HFFc6 (cell line): Measurements from ENCODE around the gene PIMREG. TPM values are rescaled to one million over a fixed set of nuclear protein-coding genes. Genes with fewer than 3 reads are reported as not detected.

Experiments
- DNase-seq: peaks from one replicate; pipeline ENCODE4 v3.0.0-alpha.2; 2018
- H3K27ac Mint-ChIP-seq: 2 replicates; pipeline ENCODE4 v1.8.0; 2020; ENCODE audit warnings: mild to moderate bottlenecking, mixed read lengths
- H3K27me3 Mint-ChIP-seq: 2 replicates; pipeline ENCODE4 v1.8.0; 2021; ENCODE audit warnings: mild to moderate bottlenecking, moderate library complexity, mixed read lengths; ENCODE audit not compliant: insufficient read depth
- H3K36me3 Mint-ChIP-seq: 2 replicates; pipeline ENCODE4 v1.8.0; 2021; ENCODE audit warnings: low read depth, mixed read lengths
- H3K4me1 Mint-ChIP-seq: 2 replicates; pipeline ENCODE4 v1.8.0; 2020; ENCODE audit warnings: low read depth, mixed read lengths
- H3K4me3 Mint-ChIP-seq: 2 replicates; pipeline ENCODE4 v1.8.0; 2020; ENCODE audit warnings: mild to moderate bottlenecking, moderate library complexity, mixed read lengths
- H3K9me3 Mint-ChIP-seq: 2 replicates; pipeline ENCODE4 v1.8.0; 2020; ENCODE audit warnings: mild to moderate bottlenecking, mixed read lengths
- total RNA-seq, 6 experiments: library from RNA; stranded (reverse); fragmentation: NEBNext Ultra II Directional; extraction: Animal tissue kit (Norgen Biotek cat#: 25700); gene quantifications; 2 replicates in 1 of 6; 3 replicates in 5 of 6; pipeline ENCODE4 v1.2.3, GENCODE V29; 2021
- TF ChIP-seq, protein P1 (sequence below): fragments of 200-600 bp; sonication (generic); IDR thresholded peaks from 2 replicates; pipeline ENCODE4 v1.5.0; 2021; ENCODE audit warnings: antibody characterized with exemption, mild to moderate bottlenecking

The PIMREG gene
- total RNA-seq, 6 experiments from 2014 or later = 17.0 to 42.5 (median 38.7) TPM

DNA sequence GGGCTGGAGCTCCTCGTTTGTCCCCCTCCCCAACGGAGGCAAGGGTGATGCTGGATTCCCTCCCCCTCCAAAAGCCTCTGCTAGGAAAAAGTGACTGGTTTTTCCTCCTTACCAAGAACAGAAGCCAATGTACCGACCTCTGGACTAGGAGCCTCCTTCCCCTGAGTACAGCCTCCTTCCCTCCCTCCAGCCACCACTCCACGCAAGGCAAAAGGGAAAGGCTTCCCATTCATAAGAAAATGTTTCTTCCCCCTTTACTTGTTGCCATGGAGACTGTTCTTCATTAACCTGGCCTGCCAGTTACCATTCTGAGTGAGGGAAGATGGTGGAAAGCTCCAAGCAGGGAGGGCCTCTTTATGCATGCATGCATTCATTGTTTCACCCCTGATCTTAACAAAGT lies 4.3 kb upstream of the PIMREG start:
- peaks cover 23% of the 10 kb centered on the region for H3K27me3 Mint-ChIP-seq
- peaks cover 26% of the 10 kb centered on the region for H3K4me1 Mint-ChIP-seq
- H3K9me3 Mint-ChIP-seq = no peaks in the 10 kb centered on the region
- no peak overlapping the region for H3K27ac Mint-ChIP-seq
- DNase-seq = no peak
- H3K36me3 Mint-ChIP-seq = no peaks in the 10 kb centered on the region
- TF ChIP-seq, protein P1, sequence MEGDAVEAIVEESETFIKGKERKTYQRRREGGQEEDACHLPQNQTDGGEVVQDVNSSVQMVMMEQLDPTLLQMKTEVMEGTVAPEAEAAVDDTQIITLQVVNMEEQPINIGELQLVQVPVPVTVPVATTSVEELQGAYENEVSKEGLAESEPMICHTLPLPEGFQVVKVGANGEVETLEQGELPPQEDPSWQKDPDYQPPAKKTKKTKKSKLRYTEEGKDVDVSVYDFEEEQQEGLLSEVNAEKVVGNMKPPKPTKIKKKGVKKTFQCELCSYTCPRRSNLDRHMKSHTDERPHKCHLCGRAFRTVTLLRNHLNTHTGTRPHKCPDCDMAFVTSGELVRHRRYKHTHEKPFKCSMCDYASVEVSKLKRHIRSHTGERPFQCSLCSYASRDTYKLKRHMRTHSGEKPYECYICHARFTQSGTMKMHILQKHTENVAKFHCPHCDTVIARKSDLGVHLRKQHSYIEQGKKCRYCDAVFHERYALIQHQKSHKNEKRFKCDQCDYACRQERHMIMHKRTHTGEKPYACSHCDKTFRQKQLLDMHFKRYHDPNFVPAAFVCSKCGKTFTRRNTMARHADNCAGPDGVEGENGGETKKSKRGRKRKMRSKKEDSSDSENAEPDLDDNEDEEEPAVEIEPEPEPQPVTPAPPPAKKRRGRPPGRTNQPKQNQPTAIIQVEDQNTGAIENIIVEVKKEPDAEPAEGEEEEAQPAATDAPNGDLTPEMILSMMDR = no peak
- H3K4me3 Mint-ChIP-seq = no peak overlapping the region

DNA sequence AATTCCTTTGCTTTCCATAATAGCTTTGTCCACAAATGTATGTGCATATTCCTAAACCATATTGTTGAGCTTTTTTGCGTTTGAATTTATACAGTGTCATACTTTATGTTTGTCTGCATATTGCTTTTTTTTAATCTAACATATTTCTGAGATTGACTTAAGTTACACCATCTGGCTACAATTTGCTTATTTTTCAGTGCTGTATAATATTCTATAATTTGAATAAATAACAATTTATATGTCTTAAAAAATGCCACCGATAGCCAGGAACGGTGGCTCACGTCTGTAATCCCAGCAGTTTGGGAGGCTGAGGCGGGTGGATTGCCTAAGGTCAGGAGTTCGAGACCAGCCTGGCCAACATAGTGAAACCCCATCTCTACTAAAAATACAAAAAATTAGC lies 1.5 kb upstream of the PIMREG start:
- H3K4me1 Mint-ChIP-seq = peaks cover 33% of the 10 kb centered on the region
- no peak for DNase-seq
- H3K9me3 Mint-ChIP-seq = no peaks in the 10 kb centered on the region
- H3K27me3 Mint-ChIP-seq = peaks cover 13% of the 10 kb centered on the region
- no peaks in the 10 kb centered on the region for H3K36me3 Mint-ChIP-seq
- TF ChIP-seq, protein P1 = no peak
- H3K4me3 Mint-ChIP-seq = no peak overlapping the region
- H3K27ac Mint-ChIP-seq = no peak overlapping the region

DNA sequence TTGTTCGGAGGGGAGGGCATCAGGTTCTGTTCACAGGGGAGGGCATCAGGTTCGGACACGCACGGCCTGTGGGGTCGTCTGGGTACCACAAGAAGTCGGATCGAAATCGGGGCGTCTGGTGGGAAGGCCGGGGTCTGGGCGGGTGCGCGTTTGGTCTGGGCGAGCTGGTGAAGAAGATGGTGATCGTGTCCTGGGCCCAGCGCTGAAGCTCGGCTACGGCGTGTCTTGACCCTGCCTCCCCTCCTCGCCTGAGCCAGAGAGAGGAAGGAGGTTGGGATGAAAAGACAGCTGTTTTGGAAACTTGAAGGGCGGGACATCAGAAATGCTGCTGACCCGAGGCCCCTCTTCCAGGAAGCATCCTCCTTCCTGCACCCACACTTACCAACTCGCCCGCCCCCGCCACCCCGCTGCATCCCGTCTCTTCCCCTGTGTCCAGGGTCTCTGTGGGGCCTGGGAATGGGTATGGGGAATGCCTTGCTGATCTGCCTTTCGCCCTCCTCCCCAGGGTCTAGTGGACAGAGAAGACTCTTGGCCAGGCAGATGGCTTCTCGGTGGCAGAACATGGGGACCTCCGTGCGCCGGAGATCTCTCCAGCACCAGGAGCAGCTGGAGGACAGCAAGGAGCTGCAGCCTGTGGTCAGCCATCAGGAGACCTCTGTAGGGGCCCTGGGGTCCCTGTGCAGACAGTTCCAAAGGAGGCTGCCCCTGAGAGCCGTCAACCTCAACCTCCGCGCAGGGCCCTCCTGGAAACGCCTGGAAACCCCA lies 498 bp downstream of the PIMREG start:
- Mint-ChIP-seq H3K27ac (peak overlapping the region; percentile 76), H3K9me3 (no peaks in the 10 kb centered on the region), H3K4me1 (peaks cover 33% of the 10 kb centered on the region), H3K27me3 (peaks cover 3% of the 10 kb centered on the region), H3K36me3 (0 out of 2 replicates have a peak, but pooled peaks cover 3% of the 10 kb centered on the region), H3K4me3 (peak overlapping the region; percentile 97)
- DNase-seq = no peak
- TF ChIP-seq, protein P1 = no peak

DNA sequence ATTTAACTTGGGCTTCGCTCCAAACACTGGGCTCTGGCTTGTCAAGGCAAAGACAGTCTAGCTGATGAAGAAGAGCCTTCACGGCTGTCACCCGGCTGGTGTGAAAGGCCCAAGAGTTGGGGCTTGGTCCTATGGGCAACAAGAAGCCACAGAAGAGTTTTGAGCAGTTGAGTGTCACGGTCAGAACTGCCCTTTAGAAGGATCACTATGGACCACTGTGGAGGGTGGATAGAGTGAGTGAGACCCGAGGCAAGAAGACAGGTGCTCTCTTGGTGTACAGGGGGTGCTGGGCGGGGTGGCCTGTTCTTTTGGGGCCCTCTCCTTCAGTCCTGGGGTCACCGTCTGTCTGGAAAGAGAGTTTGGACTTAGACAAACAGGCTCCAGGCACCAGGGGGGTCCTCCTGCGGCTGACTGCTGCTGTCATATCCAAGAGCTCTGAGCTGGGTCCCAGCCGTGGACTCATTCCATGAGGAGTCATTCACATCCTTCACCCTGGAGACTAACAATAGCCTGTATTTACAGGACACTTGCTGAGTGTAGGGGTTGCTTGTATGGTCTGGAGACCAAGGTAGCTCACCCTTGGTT lies 2.4 kb downstream of the PIMREG start:
- Mint-ChIP-seq H3K4me3 (no peak overlapping the region), H3K4me1 (peaks cover 21% of the 10 kb centered on the region), H3K9me3 (no peaks in the 10 kb centered on the region), H3K36me3 (0 out of 2 replicates have a peak, but pooled peaks cover 7% of the 10 kb centered on the region), H3K27me3 (no peaks in the 10 kb centered on the region; the same call in 1 of the 2 replicates), H3K27ac (no peak overlapping the region)
- TF ChIP-seq, protein P1 = no peak
- no peak for DNase-seq

DNA sequence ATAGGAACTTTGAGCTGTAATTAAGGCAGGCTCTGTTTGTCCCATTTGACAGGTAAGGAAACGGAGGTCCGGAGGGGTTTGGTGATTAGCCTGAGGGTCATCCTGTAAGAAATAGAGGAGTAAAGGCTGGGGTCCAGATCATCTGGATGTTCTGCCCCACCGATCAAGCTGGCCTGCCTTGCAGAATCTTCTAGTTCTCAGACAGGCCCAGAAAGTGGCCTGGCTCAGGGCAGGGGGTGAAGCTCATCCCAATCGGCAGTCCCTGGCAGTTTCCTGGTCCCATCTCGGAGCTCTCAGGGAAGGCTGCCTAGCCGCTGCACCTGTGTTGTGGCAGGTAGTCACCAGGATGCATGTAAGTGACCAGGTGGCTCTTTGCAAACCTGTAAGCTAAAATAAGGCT lies 4.2 kb downstream of the PIMREG start:
- Mint-ChIP-seq H3K36me3 (0 out of 2 replicates have a peak, but pooled peaks cover 7% of the 10 kb centered on the region), H3K27ac (no peak overlapping the region), H3K4me3 (no peak overlapping the region), H3K4me1 (peaks cover 17% of the 10 kb centered on the region), H3K9me3 (no peaks in the 10 kb centered on the region), H3K27me3 (peaks cover 2% of the 10 kb centered on the region)
- TF ChIP-seq, protein P1 = no peak
- DNase-seq = no peak
